Measurements from ENCODE around the gene MX1. TPM values are rescaled to one million over a fixed set of nuclear protein-coding genes. Genes with fewer than 3 reads are reported as not detected.

The MX1 gene
- total RNA-seq, 1 donor from 2014 or later: 4.5 TPM

DNA sequence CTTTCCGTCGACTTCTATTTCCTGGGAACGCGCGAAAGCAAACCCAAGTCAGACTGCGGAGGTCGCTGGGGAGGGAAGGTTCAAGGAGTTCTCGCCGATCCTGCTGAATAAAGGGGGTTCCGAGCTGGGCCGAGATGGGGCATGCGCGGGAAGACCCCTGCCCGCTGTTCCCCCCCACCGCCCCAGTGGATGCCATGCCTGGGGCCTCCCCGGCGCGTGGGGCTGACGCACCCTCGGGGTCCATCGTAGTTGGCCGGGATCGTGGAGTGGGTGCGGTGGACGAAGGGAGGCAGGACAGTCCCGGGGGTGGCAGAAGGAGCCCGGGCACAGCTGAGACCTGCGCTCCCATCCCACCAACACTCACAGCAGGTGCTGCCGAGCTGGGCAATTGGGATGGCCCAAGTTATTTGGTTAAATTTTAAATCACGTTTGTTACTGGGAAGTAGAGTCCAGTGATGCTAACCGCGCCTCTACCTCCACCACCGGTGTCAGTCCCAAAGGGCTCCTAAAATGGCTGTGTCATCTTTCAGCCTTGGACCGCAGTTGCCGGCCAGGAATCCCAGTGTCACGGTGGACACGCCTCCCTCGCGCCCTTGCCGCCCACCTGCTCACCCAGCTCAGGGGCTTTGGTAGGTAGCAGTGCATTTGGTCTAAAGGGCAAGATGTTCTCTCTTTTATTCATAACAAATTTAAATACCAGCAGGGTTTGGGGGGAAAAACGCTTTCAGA is 801 bp downstream of the MX1 start:
- TF ChIP-seq, protein P1, sequence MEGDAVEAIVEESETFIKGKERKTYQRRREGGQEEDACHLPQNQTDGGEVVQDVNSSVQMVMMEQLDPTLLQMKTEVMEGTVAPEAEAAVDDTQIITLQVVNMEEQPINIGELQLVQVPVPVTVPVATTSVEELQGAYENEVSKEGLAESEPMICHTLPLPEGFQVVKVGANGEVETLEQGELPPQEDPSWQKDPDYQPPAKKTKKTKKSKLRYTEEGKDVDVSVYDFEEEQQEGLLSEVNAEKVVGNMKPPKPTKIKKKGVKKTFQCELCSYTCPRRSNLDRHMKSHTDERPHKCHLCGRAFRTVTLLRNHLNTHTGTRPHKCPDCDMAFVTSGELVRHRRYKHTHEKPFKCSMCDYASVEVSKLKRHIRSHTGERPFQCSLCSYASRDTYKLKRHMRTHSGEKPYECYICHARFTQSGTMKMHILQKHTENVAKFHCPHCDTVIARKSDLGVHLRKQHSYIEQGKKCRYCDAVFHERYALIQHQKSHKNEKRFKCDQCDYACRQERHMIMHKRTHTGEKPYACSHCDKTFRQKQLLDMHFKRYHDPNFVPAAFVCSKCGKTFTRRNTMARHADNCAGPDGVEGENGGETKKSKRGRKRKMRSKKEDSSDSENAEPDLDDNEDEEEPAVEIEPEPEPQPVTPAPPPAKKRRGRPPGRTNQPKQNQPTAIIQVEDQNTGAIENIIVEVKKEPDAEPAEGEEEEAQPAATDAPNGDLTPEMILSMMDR (IDR thresholded peaks at IDR 0.05; ENCODE audit: unreplicated experiment): no peak
- Mint-ChIP-seq H3K4me1 (ENCODE audit: unreplicated experiment) (no peaks in the 10 kb centered on the region), H3K36me3 (ENCODE audit: low read depth, unreplicated experiment) (no peaks in the 10 kb centered on the region), H3K27me3 (ENCODE audit: unreplicated experiment) (peaks cover 12% of the 10 kb centered on the region), H3K9me3 (ENCODE audit: unreplicated experiment) (no peaks in the 10 kb centered on the region), H3K27ac (ENCODE audit: unreplicated experiment) (no peak overlapping the region), H3K4me3 (ENCODE audit: unreplicated experiment) (peak overlapping the region; percentile 42)
- DNase-seq (ENCODE audit: low spot score): no peak

GRCh38 chr21:41427556-41427955 is 1.5 kb downstream of the MX1 start:
- DNase-seq (ENCODE audit: low spot score): no peak
- Mint-ChIP-seq H3K4me1 (ENCODE audit: unreplicated experiment) (no peaks in the 10 kb centered on the region), H3K9me3 (ENCODE audit: unreplicated experiment) (no peaks in the 10 kb centered on the region), H3K4me3 (ENCODE audit: unreplicated experiment) (no peak overlapping the region), H3K27ac (ENCODE audit: unreplicated experiment) (no peak overlapping the region), H3K36me3 (ENCODE audit: low read depth, unreplicated experiment) (no peaks in the 10 kb centered on the region), H3K27me3 (ENCODE audit: unreplicated experiment) (peaks cover 14% of the 10 kb centered on the region)
- TF ChIP-seq, protein P1 (IDR thresholded peaks at IDR 0.05; ENCODE audit: unreplicated experiment): no peak

- H3K4me3 Mint-ChIP-seq (ENCODE audit: unreplicated experiment): no peak overlapping the region
- TF ChIP-seq, protein P1 (IDR thresholded peaks at IDR 0.05; ENCODE audit: unreplicated experiment): no peak
- no peak for DNase-seq (ENCODE audit: low spot score)
- no peaks in the 10 kb centered on the region for H3K9me3 Mint-ChIP-seq (ENCODE audit: unreplicated experiment)
- H3K4me1 Mint-ChIP-seq (ENCODE audit: unreplicated experiment): no peaks in the 10 kb centered on the region
- no peaks in the 10 kb centered on the region for H3K36me3 Mint-ChIP-seq (ENCODE audit: low read depth, unreplicated experiment)
- peaks cover 13% of the 10 kb centered on the region for H3K27me3 Mint-ChIP-seq (ENCODE audit: unreplicated experiment)
- H3K27ac Mint-ChIP-seq (ENCODE audit: unreplicated experiment): no peak overlapping the region
These were observed 2.3 kb downstream of the MX1 start for GRCh38 chr21:41428311-41428710.

DNA sequence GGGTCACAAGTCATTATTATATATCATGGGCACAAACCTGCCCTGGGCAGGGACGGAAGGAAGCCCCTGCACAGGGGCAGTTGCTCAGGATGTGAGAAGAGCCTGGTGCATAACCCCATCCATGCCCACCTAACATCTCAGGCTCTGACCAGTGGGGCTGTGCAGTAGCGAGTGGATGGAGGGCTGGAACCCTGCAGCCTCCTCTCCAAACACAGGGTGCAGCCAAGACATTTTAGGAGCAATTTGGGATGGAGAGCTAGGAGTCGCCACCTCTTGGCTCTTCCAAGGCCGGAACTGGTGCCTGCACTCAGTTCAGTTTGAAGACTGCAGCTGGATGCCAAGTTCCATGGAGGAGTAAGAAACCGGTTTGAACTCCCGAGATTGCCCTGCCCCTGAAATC is 2.8 kb downstream of the MX1 start:
- H3K4me3 Mint-ChIP-seq (ENCODE audit: unreplicated experiment): no peak overlapping the region
- H3K27ac Mint-ChIP-seq (ENCODE audit: unreplicated experiment): no peak overlapping the region

GRCh38 chr21:41429305-41429704 is 3.3 kb downstream of the MX1 start:
- Mint-ChIP-seq H3K27me3 (ENCODE audit: unreplicated experiment) (peaks cover 11% of the 10 kb centered on the region), H3K4me1 (ENCODE audit: unreplicated experiment) (no peaks in the 10 kb centered on the region), H3K9me3 (ENCODE audit: unreplicated experiment) (no peaks in the 10 kb centered on the region), H3K36me3 (ENCODE audit: low read depth, unreplicated experiment) (no peaks in the 10 kb centered on the region), H3K4me3 (ENCODE audit: unreplicated experiment) (no peak overlapping the region), H3K27ac (ENCODE audit: unreplicated experiment) (no peak overlapping the region)
- no peak for DNase-seq (ENCODE audit: low spot score)
- TF ChIP-seq, protein P1 (IDR thresholded peaks at IDR 0.05; ENCODE audit: unreplicated experiment): no peak

More for the DNA sequence above, 2.8 kb downstream of the MX1 start:
- TF ChIP-seq, protein P1 (IDR thresholded peaks at IDR 0.05; ENCODE audit: unreplicated experiment): no peak
- H3K9me3 Mint-ChIP-seq (ENCODE audit: unreplicated experiment): no peaks in the 10 kb centered on the region
- DNase-seq (ENCODE audit: low spot score): no peak
- no peaks in the 10 kb centered on the region for H3K36me3 Mint-ChIP-seq (ENCODE audit: low read depth, unreplicated experiment)
- H3K4me1 Mint-ChIP-seq (ENCODE audit: unreplicated experiment): no peaks in the 10 kb centered on the region
- H3K27me3 Mint-ChIP-seq (ENCODE audit: unreplicated experiment): peaks cover 11% of the 10 kb centered on the region
